HepG2 (cell line): ENCODE data around the gene MRPS25. TPM values are rescaled to one million over a fixed set of nuclear protein-coding genes. Genes with fewer than 3 reads are reported as not detected.

Source experiments
- HOXA7 ChIP-seq: sonication (generic); formaldehyde crosslinking; IDR thresholded peaks from 2 replicates; pipeline ENCODE4 v1.8.1; 2022; ENCODE audit warnings: mild to moderate bottlenecking, missing genetic modification reagents, moderate library complexity
- KLF15 ChIP-seq: sonication (generic); formaldehyde crosslinking; IDR thresholded peaks from 2 replicates; pipeline ENCODE4 v1.8.1; 2023; ENCODE audit warnings: borderline replicate concordance, mild to moderate bottlenecking, inconsistent platforms, missing genetic modification reagents, mixed read lengths
- LBX2 ChIP-seq: sonication (generic); formaldehyde crosslinking; IDR thresholded peaks from 2 replicates; pipeline ENCODE4 v1.5.0; 2020; ENCODE audit warnings: missing genetic modification reagents, mild to moderate bottlenecking, borderline replicate concordance
- PHF8 ChIP-seq: sonication (generic); formaldehyde crosslinking; IDR thresholded peaks from 2 replicates; pipeline ENCODE4 v1.5.0; 2020; ENCODE audit warnings: missing genetic modification reagents
- ZFP36 ChIP-seq: fragments of 150-350 bp; IDR thresholded peaks from 2 replicates; pipeline ENCODE4 v1.6.1; 2018; ENCODE audit warnings: borderline replicate concordance, low read length, low read depth; ENCODE audit not compliant: partially characterized antibody
- ZNF484 ChIP-seq: sonication (generic); formaldehyde crosslinking; IDR thresholded peaks from 2 replicates; pipeline ENCODE4 v1.5.1; 2020; ENCODE audit warnings: mild to moderate bottlenecking, low read depth, missing genetic modification reagents, borderline replicate concordance
- ZNF772 ChIP-seq: sonication (generic); formaldehyde crosslinking; IDR thresholded peaks from 2 replicates; pipeline ENCODE4 v1.5.0; 2020; ENCODE audit warnings: mild to moderate bottlenecking, missing genetic modification reagents
- polyA plus RNA-seq, 8 experiments: library from polyadenylated mRNA; depleted of rRNA in 3 of 8; stranded (reverse) in 7 of 8; unstranded in 1 of 8; fragments of >200 nt; fragmentation: Illumina TruSeq in 4 of 8; extraction: Trizol in 4 of 8; gene quantifications; 2 replicates each; pipeline versions ENCODE4 v1.2.1 to v1.2.3, GENCODE V29; 2011 to 2016; ENCODE audit warnings: low read depth in 4 of 8, missing spikeins in 1 of 8, mixed read lengths in 1 of 8; ENCODE audit not compliant: insufficient read depth in 1 of 8
- total RNA-seq, 5 experiments: library from RNA; depleted of rRNA; stranded (reverse); fragments of >200 nt; fragmentation: Illumina TruSeq; extraction: Trizol; gene quantifications; 2 replicates each; pipeline ENCODE4 v1.2.3, GENCODE V29; 2016; ENCODE audit warnings: low read depth in 1 of 5
- TF ChIP-seq, protein P1 (sequence below): sonication (generic); formaldehyde crosslinking; IDR thresholded peaks from 2 replicates; pipeline ENCODE4 v1.5.0; 2020; ENCODE audit warnings: mild to moderate bottlenecking, missing genetic modification reagents, borderline replicate concordance

The MRPS25 gene
- total and polyA plus RNA-seq, 2 of the 13 experiments (the other 11 are each of a cell fraction or from before 2014, with no cell fraction given), result 60.1 to 74.3 TPM

- TF ChIP-seq ZNF484 (CRISPR knock-in tag) (no peak), HOXA7 (CRISPR knock-in tag) (no peak), ZFP36 (no peak), LBX2 (CRISPR knock-in tag) (no peak), ZNF772 (CRISPR knock-in tag) (no peak), KLF15 (CRISPR knock-in tag) (no peak), PHF8 (CRISPR knock-in tag) (no peak)
- TF ChIP-seq, protein P1, sequence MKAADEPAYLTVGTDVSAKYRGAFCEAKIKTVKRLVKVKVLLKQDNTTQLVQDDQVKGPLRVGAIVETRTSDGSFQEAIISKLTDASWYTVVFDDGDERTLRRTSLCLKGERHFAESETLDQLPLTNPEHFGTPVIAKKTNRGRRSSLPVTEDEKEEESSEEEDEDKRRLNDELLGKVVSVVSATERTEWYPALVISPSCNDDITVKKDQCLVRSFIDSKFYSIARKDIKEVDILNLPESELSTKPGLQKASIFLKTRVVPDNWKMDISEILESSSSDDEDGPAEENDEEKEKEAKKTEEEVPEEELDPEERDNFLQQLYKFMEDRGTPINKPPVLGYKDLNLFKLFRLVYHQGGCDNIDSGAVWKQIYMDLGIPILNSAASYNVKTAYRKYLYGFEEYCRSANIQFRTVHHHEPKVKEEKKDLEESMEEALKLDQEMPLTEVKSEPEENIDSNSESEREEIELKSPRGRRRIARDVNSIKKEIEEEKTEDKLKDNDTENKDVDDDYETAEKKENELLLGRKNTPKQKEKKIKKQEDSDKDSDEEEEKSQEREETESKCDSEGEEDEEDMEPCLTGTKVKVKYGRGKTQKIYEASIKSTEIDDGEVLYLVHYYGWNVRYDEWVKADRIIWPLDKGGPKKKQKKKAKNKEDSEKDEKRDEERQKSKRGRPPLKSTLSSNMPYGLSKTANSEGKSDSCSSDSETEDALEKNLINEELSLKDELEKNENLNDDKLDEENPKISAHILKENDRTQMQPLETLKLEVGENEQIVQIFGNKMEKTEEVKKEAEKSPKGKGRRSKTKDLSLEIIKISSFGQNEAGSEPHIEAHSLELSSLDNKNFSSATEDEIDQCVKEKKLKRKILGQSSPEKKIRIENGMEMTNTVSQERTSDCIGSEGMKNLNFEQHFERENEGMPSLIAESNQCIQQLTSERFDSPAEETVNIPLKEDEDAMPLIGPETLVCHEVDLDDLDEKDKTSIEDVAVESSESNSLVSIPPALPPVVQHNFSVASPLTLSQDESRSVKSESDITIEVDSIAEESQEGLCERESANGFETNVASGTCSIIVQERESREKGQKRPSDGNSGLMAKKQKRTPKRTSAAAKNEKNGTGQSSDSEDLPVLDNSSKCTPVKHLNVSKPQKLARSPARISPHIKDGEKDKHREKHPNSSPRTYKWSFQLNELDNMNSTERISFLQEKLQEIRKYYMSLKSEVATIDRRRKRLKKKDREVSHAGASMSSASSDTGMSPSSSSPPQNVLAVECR (CRISPR knock-in tag), result 0 out of 2 replicates have a peak, but pooled peaks have one; percentile 4
Measured at GRCh38 chr3:15102256-15102655, 37.1 kb upstream of the MRPS25 start (continued).
